GM12878 (cell line): Measurements from ENCODE around the gene TMEM217. TPM values are rescaled to one million over a fixed set of nuclear protein-coding genes. Genes with fewer than 3 reads are reported as not detected.

ENCODE experiments used
- ATAC-seq: fragments of 200-7000 bp; cut with Tn5 transposase; 3 replicates; pipeline ENCODE4 v1.9.1; 2020; ENCODE audit warnings: mild to moderate bottlenecking, moderate library complexity
- BruUV-seq: library from RNA; stranded (reverse); fragments of 400-500 nt; replicated peaks from 2 replicates; lab custom pipeline; 2021; lab: Mats Ljungman, UMichigan
- CTCF ChIA-PET: fragments of 300-600 bp; sonication (Branson Sonifier 250); formaldehyde crosslinking; extraction: SDS; loops from one replicate; lab custom pipeline; 2021; ENCODE audit warnings: inconsistent platforms; lab: Yijun Ruan, JAX
- POLR2A ChIA-PET: fragments of 350-600 bp; formaldehyde crosslinking; extraction: SDS; loops from one replicate; lab custom pipeline; 2021; ENCODE audit warnings: inconsistent platforms; lab: Charles Lee
- RAD21 ChIA-PET: fragments of 300-600 bp; sonication (Branson Sonifier 250); formaldehyde crosslinking; loops from one replicate; lab custom pipeline; 2023; ENCODE audit warnings: antibody characterized with exemption; ENCODE audit not compliant: unreplicated experiment; lab: Charles Lee
- SMC1A ChIA-PET: fragments of 300-600 bp; sonication (Branson Sonifier 250); formaldehyde crosslinking; loops from one replicate; lab custom pipeline; 2023; ENCODE audit not compliant: unreplicated experiment, uncharacterized antibody; lab: Charles Lee
- DNase-seq: peaks from one replicate; pipeline ENCODE4 v3.0.0-alpha.2; 2011; ENCODE audit warnings: low read depth, low spot score
- FAIRE-seq: peaks from 3 replicates; lab custom pipeline; 2011; peaks lifted over from hg19 to GRCh38; lab: Jason Lieb, UNC
- H2AFZ ChIP-seq: 2 replicates; pipeline ENCODE4 v1.6.0; 2011; ENCODE audit warnings: low read depth, low read length, control low read depth; ENCODE audit not compliant: control insufficient read depth
- H3K27ac ChIP-seq: 2 replicates; pipeline ENCODE4 v1.5.1; 2011; ENCODE audit warnings: control low read depth; ENCODE audit not compliant: control insufficient read depth, insufficient read depth
- H3K27me3 ChIP-seq, 2 experiments: replicated peaks in 1 of 2; 2 replicates each; pipeline versions ENCODE4 v1.6.0 to v1.6.1; 2011; ENCODE audit warnings: low read length in 1 of 2; ENCODE audit not compliant: control insufficient read depth in 2 of 2, insufficient read depth in 2 of 2
- H3K36me3 ChIP-seq, 2 experiments: 2 replicates each; pipeline ENCODE4 v1.5.1; 2011; ENCODE audit warnings: low read length in 1 of 2; ENCODE audit not compliant: control insufficient read depth in 2 of 2, insufficient read depth in 2 of 2
- H3K4me1 ChIP-seq: 2 replicates; pipeline ENCODE4 v1.6.1; 2011; ENCODE audit warnings: mild to moderate bottlenecking, low read length, moderate library complexity, mixed read lengths; ENCODE audit not compliant: control insufficient read depth, insufficient read depth
- H3K4me2 ChIP-seq: 2 replicates; pipeline ENCODE4 v1.6.0; 2011; ENCODE audit warnings: control low read depth; ENCODE audit not compliant: control insufficient read depth, insufficient read depth
- H3K4me3 ChIP-seq: fragments of 200-600 bp; sonication (generic); 2 replicates; pipeline ENCODE4 v1.5.1; 2016
- H3K79me2 ChIP-seq: 2 replicates; pipeline ENCODE4 v1.6.0; 2011; ENCODE audit warnings: low read length; ENCODE audit not compliant: control insufficient read depth, insufficient read depth
- H3K9ac ChIP-seq: 2 replicates; pipeline ENCODE4 v1.8.0; 2011; ENCODE audit warnings: low read length, control low read depth, mixed read lengths; ENCODE audit not compliant: control insufficient read depth, insufficient read depth
- H3K9me3 ChIP-seq: replicated peaks from 3 replicates; pipeline ENCODE4 v1.5.1; 2011; ENCODE audit warnings: mild to moderate bottlenecking, low read length; ENCODE audit not compliant: control insufficient read depth, insufficient read depth
- H4K20me1 ChIP-seq: 2 replicates; pipeline ENCODE4 v1.6.0; 2011; ENCODE audit not compliant: control insufficient read depth, insufficient read depth
- CREB1 ChIP-seq: IDR thresholded peaks from 2 replicates; pipeline ENCODE4 v1.6.1; 2012; ENCODE audit warnings: low read depth, mild to moderate bottlenecking, inconsistent platforms
- ETV6 ChIP-seq, 2 experiments: fragments of 450-650 bp in 1 of 2; IDR thresholded peaks in 1 of 2; conservative IDR thresholded peaks in 1 of 2; 2 replicates each; pipeline ENCODE4 v1.6.1; 2014; ENCODE audit warnings: antibody characterized with exemption in 1 of 2, borderline replicate concordance in 1 of 2, low read depth in 1 of 2, mild to moderate bottlenecking in 1 of 2, moderate library complexity in 1 of 2
- FOS ChIP-seq: IDR thresholded peaks from 3 replicates; pipeline ENCODE4 v1.6.1; 2011; ENCODE audit warnings: borderline replicate concordance; ENCODE audit not compliant: insufficient read length; ENCODE audit errors: extremely low read depth
- GATAD2B ChIP-seq: fragments of 450-650 bp; conservative IDR thresholded peaks from 2 replicates; pipeline ENCODE4 v1.6.1; 2017; ENCODE audit warnings: low read depth, mild to moderate bottlenecking, moderate library complexity
- HCFC1 ChIP-seq: fragments of 150-350 bp; IDR thresholded peaks from 2 replicates; pipeline ENCODE4 v1.6.1; 2014; ENCODE audit warnings: low read length
- MYC ChIP-seq: IDR thresholded peaks from 2 replicates; pipeline ENCODE4 v1.6.1; 2011; ENCODE audit warnings: mild to moderate bottlenecking, low read length, moderate library complexity, inconsistent platforms; ENCODE audit not compliant: insufficient read depth, insufficient replicate concordance, insufficient read length, severe bottlenecking
- SUPT20H ChIP-seq: IDR thresholded peaks from 2 replicates; pipeline ENCODE4 v1.6.1; 2011; ENCODE audit warnings: low read depth, mild to moderate bottlenecking, low read length, moderate library complexity, borderline replicate concordance; ENCODE audit not compliant: control insufficient read depth
- SUZ12 ChIP-seq: fragments of 200-600 bp; sonication (generic); IDR thresholded peaks from one replicate; pipeline ENCODE4 v1.6.1; 2018; ENCODE audit warnings: antibody characterized with exemption, mild to moderate bottlenecking; ENCODE audit not compliant: unreplicated experiment
- TCF3 ChIP-seq: IDR thresholded peaks from 2 replicates; pipeline ENCODE4 v1.6.1; 2012; ENCODE audit warnings: low read depth, mild to moderate bottlenecking, low read length, borderline replicate concordance; ENCODE audit not compliant: insufficient read depth
- WGBS: methylation state at CpG from one replicate; pipeline ENCODE4 v1.1.6; 2016; ENCODE audit warnings: low lambda C conversion rate; ENCODE audit not compliant: insufficient replicate concordance, insufficient coverage; ENCODE audit errors: missing lambda C conversion rate; 5-methylcytosine and 5-hydroxymethylcytosine counted together
- in situ Hi-C: fragments of 300-500 bp; cut with MboI; formaldehyde crosslinking; loops from 9 replicates; pipeline ENCODE4 v1.14.3; 2018; ENCODE audit warnings: mixed read lengths
- intact Hi-C: fragments of 100-400 bp; cut with micrococcal nuclease; formaldehyde crosslinking; loops from one replicate; pipeline ENCODE4 v1.14.2; 2022; ENCODE audit not compliant: unreplicated experiment
- polyA plus RNA-seq, 11 experiments: library from polyadenylated mRNA; depleted of rRNA in 4 of 11; unstranded in 6 of 11; stranded (reverse) in 5 of 11; fragments of >200 nt; fragmentation: Nextera tagmentation in 4 of 11; fragmentation: Illumina TruSeq in 1 of 11; extraction: Ambion mirVana in 4 of 11; extraction: Trizol in 1 of 11; gene quantifications; 1 replicate in 1 of 11; 2 replicates in 10 of 11; pipeline versions ENCODE4 v1.2.1 to v1.2.3, GENCODE V29; 2011 to 2016; ENCODE audit warnings: inconsistent platforms in 2 of 11, missing spikeins in 2 of 11, low read depth in 1 of 11
- total RNA-seq, 4 experiments: library from RNA; depleted of rRNA in 3 of 4; stranded (reverse); fragments of >200 nt in 3 of 4; fragmentation: Illumina TruSeq in 1 of 4; extraction: Trizol in 1 of 4; gene quantifications; 2 replicates each; pipeline versions ENCODE4 v1.2.1 to v1.2.3, GENCODE V29; 2013 to 2021
- TF ChIP-seq, protein P1 (sequence below): IDR thresholded peaks from 2 replicates; pipeline ENCODE4 v1.6.1; 2011; ENCODE audit warnings: low read depth, mild to moderate bottlenecking, low read length, moderate library complexity, borderline replicate concordance; ENCODE audit errors: extremely low read depth
- TF ChIP-seq, protein P2 (sequence below): fragments of 450-650 bp; formaldehyde crosslinking; IDR thresholded peaks from 2 replicates; pipeline ENCODE4 v1.4.0; 2022; ENCODE audit warnings: mild to moderate bottlenecking, moderate library complexity
- TF ChIP-seq, protein P3 (sequence below): IDR thresholded peaks from 2 replicates; pipeline ENCODE4 v1.6.1; 2012; ENCODE audit warnings: low read length, inconsistent platforms

The TMEM217 gene
- total and polyA plus RNA-seq, 10 of the 15 experiments (the other 5 are each of a cell fraction or from before 2014, with no cell fraction given) = 1.3 to 4.5 (median 2.3) TPM

DNA sequence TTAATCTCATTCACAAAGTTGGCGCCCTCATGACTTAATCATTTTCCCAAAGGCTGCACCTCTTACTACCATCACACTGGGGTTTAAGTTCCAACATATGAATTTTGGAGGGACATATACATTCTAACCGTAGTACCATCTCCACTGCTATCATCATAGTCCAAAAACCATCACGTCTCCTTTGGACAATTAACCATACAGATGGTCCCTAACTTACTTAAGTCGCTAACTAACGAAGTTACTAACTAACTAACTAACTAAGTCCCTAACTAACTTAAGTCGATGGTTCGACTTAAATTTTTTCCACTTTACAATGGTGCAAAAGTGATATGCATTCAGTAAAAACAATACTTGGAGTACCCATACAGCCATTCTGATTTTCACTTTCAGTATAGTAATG, 24.4 kb downstream of the TMEM217 start:
- in situ Hi-C loops = no loop called here
- no peak overlapping the region for H3K9ac ChIP-seq
- H3K79me2 ChIP-seq = no peaks in the 10 kb centered on the region
- ATAC-seq (no peak), FAIRE-seq (no peak), DNase-seq (no peak)
- ChIA-PET RAD21 (no interaction called here), POLR2A (no interaction called here), SMC1A (interaction anchor here (1.1 kb wide), 1 partner anchor 24 kb away, joined by 4 read pairs; no protein-coding TSS in a partner anchor), CTCF (no interaction called here)
- BruUV-seq = no TSS peak
- H4K20me1 ChIP-seq = no peaks in the 10 kb centered on the region
- H3K4me2 ChIP-seq = no peak overlapping the region
- intact Hi-C loops = no loop called here
- TF ChIP-seq CREB1 (no peak), TCF3 (no peak), HCFC1 (no peak), MYC (no peak), FOS (no peak), ETV6 (conservative IDR thresholded peaks at IDR 0.05 in 1 of 2, IDR thresholded peaks at IDR 0.05 in 1 of 2; ENCODE audit: borderline replicate concordance in 1 of 2, low read depth in 1 of 2) (no peak), GATAD2B (no peak), SUPT20H (no peak), SUZ12 (no peak)
- TF ChIP-seq, protein P1, sequence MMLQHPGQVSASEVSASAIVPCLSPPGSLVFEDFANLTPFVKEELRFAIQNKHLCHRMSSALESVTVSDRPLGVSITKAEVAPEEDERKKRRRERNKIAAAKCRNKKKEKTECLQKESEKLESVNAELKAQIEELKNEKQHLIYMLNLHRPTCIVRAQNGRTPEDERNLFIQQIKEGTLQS = no peak
- TF ChIP-seq, protein P2, sequence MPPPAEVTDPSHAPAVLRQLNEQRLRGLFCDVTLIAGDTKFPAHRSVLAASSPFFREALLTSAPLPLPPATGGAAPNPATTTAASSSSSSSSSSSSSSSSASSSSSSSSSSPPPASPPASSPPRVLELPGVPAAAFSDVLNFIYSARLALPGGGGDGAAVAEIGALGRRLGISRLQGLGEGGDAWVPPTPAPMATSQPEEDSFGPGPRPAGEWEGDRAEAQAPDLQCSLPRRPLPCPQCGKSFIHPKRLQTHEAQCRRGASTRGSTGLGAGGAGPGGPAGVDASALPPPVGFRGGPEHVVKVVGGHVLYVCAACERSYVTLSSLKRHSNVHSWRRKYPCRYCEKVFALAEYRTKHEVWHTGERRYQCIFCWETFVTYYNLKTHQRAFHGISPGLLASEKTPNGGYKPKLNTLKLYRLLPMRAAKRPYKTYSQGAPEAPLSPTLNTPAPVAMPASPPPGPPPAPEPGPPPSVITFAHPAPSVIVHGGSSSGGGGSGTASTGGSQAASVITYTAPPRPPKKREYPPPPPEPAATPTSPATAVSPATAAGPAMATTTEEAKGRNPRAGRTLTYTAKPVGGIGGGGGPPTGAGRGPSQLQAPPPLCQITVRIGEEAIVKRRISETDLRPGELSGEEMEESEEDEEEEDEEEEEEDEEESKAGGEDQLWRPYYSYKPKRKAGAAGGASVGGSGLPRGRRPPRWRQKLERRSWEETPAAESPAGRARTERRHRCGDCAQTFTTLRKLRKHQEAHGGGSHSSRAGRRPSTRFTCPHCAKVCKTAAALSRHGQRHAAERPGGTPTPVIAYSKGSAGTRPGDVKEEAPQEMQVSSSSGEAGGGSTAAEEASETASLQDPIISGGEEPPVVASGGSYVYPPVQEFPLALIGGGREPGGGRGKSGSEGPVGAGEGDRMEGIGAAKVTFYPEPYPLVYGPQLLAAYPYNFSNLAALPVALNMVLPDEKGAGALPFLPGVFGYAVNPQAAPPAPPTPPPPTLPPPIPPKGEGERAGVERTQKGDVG (CRISPR knock-in tag) = no peak
- TF ChIP-seq, protein P3, sequence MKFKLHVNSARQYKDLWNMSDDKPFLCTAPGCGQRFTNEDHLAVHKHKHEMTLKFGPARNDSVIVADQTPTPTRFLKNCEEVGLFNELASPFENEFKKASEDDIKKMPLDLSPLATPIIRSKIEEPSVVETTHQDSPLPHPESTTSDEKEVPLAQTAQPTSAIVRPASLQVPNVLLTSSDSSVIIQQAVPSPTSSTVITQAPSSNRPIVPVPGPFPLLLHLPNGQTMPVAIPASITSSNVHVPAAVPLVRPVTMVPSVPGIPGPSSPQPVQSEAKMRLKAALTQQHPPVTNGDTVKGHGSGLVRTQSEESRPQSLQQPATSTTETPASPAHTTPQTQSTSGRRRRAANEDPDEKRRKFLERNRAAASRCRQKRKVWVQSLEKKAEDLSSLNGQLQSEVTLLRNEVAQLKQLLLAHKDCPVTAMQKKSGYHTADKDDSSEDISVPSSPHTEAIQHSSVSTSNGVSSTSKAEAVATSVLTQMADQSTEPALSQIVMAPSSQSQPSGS = no peak
- no peak overlapping the region for H3K4me3 ChIP-seq
- no peak overlapping the region for H2AFZ ChIP-seq
- WGBS = 71% methylated on average over 7 of the region's 7 CpGs
- H3K27ac ChIP-seq = no peak overlapping the region
- no peaks in the 10 kb centered on the region for H3K4me1 ChIP-seq
- no peaks in the 10 kb centered on the region for H3K36me3 ChIP-seq
- H3K27me3 ChIP-seq = no peaks in the 10 kb centered on the region
- H3K9me3 ChIP-seq = no peaks in the 10 kb centered on the region
